ENCODE measurements around the gene FHOD3.

FHOD3 gene

DNA sequence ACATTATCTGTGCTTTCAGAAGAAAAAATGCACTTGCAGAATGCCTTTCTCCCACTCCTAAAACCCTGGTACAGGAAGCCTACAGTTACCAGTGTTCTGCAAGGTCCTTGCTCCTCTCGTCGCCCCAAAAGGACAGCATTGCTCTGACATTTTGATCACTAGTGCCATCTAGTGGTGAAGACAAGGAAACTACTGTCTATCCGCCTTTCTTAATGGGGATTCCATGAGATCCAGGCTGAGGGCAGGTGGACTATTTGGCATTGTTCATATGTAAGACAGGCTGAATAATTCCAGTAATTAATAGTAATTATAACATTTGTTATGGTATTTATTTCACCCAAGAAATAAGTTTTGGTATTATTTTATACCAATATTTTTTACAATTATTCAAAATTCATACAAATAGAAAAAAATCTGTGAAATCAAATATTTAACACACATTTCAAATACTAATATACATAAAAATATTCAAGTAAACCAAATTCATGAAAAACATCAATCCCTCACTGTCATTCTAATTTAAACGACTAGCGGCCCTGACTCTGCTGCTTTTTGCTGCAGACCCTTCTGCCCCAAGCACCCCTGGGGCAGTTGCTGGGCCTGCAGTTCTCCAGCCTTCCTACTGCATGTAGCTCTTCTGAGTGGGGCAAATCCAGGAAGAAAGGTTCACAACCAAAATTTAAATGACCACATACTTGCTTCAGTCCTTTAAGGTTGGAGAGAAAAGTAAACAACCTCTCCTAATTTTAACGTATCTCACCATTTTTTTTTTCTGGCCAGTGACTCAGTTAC is 512.3 kb downstream of the FHOD3 start:
- TF ChIP-seq, protein P1, sequence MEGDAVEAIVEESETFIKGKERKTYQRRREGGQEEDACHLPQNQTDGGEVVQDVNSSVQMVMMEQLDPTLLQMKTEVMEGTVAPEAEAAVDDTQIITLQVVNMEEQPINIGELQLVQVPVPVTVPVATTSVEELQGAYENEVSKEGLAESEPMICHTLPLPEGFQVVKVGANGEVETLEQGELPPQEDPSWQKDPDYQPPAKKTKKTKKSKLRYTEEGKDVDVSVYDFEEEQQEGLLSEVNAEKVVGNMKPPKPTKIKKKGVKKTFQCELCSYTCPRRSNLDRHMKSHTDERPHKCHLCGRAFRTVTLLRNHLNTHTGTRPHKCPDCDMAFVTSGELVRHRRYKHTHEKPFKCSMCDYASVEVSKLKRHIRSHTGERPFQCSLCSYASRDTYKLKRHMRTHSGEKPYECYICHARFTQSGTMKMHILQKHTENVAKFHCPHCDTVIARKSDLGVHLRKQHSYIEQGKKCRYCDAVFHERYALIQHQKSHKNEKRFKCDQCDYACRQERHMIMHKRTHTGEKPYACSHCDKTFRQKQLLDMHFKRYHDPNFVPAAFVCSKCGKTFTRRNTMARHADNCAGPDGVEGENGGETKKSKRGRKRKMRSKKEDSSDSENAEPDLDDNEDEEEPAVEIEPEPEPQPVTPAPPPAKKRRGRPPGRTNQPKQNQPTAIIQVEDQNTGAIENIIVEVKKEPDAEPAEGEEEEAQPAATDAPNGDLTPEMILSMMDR (IDR thresholded peaks at IDR 0.05) = peak; percentile 70
- H3K27ac Mint-ChIP-seq = no peak overlapping the region
- H3K4me3 Mint-ChIP-seq = no peak overlapping the region
- peak; percentile 32 for DNase-seq
- H3K36me3 Mint-ChIP-seq (ENCODE audit: low read depth) = peaks cover 59% of the 10 kb centered on the region
- H3K9me3 Mint-ChIP-seq = no peaks in the 10 kb centered on the region
- peaks cover 26% of the 10 kb centered on the region for H3K4me1 Mint-ChIP-seq
- no peaks in the 10 kb centered on the region for H3K27me3 Mint-ChIP-seq (ENCODE audit: low read depth, poor library complexity)

DNA sequence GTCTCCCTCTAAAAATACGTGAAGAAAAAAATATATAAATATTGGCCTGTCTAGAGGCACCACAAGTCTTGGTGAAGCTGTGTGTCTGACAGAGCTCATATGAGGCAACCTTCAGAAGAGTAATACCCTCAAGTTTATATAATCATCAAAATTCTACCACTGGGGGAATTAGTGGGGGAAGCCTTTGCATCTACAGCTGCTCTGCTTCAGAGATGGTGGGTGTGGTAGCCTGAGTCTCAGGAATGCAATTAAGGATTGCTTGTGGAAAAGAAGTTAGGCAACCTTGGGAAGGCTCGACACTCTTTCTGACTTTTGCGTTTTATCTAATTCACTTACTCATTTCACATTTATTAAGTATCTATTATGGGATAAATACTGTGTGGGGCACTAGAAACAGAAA is 513.9 kb downstream of the FHOD3 start:
- H3K27ac Mint-ChIP-seq = no peak overlapping the region
- H3K4me1 Mint-ChIP-seq = peaks cover 34% of the 10 kb centered on the region
- no peaks in the 10 kb centered on the region for H3K9me3 Mint-ChIP-seq
- H3K27me3 Mint-ChIP-seq (ENCODE audit: low read depth, poor library complexity) = no peaks in the 10 kb centered on the region
- H3K36me3 Mint-ChIP-seq (ENCODE audit: low read depth) = peaks cover 52% of the 10 kb centered on the region
- H3K4me3 Mint-ChIP-seq = no peak overlapping the region
- no peak for DNase-seq
- TF ChIP-seq, protein P1 (IDR thresholded peaks at IDR 0.05) = no peak

DNA sequence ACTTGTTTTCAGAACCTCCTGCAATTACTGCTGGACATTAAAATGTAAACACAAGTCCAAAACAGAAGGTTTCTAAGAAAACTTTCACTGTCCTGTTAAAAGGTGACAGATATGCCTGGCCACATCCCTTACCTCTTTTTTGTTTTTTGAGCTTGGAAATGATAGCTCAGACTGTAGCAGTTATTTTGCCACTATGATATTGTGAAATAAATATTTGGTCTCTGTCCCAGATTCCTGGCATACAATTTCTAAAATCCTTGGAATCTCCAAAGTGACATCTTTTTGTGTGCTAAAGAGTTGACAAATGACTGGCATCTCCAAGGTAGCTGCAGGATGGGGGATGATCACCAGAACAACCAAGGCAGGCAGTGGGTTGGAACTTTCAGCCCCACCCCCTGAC is 514.4 kb downstream of the FHOD3 start:
- H3K27me3 Mint-ChIP-seq (ENCODE audit: low read depth, poor library complexity) = no peaks in the 10 kb centered on the region
- peak overlapping the region; percentile 48 for H3K27ac Mint-ChIP-seq
- DNase-seq = no peak
- H3K36me3 Mint-ChIP-seq (ENCODE audit: low read depth) = peaks cover 54% of the 10 kb centered on the region
- H3K4me1 Mint-ChIP-seq = peaks cover 34% of the 10 kb centered on the region
- no peak overlapping the region for H3K4me3 Mint-ChIP-seq
- no peaks in the 10 kb centered on the region for H3K9me3 Mint-ChIP-seq
- TF ChIP-seq, protein P1 (IDR thresholded peaks at IDR 0.05) = no peak

DNA sequence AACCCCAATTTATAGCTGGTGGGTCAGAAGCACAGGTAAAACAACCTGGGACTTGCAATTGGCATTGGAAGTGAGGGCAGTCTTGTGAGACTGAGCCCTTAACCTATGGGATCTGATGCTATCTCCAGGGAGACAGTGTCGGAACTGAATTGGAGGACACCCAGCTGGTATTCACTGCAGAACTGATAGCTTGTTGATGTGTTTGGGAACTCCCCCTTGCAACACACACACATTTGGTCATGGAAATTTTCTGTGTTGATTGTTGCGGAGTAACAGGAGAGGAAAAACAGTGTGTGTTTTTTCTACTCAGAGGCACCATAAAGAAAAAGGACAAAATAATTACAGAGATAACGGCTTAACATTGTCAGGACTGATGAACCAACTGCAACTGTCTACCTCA is 515.2 kb downstream of the FHOD3 start:
- Mint-ChIP-seq H3K4me1 (peaks cover 34% of the 10 kb centered on the region), H3K27ac (peak overlapping the region; percentile 48), H3K4me3 (no peak overlapping the region), H3K9me3 (no peaks in the 10 kb centered on the region), H3K36me3 (ENCODE audit: low read depth) (peaks cover 49% of the 10 kb centered on the region), H3K27me3 (ENCODE audit: low read depth, poor library complexity) (no peaks in the 10 kb centered on the region)
- TF ChIP-seq, protein P1 (IDR thresholded peaks at IDR 0.05) = no peak
- DNase-seq = no peak

DNA sequence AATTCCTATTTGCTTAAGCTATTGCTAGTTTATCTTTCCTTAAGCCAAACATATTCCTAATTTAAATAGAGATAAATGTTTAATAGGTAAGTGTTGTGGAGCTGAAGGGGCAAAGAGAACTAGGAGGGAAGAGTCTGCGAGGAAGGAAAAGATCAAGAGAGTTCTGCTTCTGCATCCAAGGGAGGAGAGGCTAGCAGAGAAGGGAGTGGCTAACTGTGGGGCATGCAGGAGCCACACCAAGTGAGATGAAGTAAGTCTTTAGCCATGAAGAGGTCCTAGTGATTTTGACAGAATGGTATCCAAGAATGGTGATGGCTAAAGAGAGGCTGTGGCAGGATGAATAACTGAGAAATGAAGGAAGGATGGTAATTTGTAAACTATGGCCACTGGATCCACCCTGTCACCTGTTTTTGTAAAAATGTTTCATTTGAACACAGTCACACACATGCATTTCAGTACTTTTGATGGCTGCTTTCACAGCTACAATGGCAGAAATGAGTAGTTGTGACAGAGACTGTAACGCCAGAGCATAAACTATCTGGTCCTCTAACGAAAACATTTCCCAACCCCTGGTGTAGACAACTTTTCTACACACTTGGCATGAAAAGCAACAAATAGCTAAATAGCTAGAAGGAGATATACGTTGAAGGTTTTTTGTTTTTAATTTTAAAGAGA is 515.7 kb downstream of the FHOD3 start:
- TF ChIP-seq, protein P1 (IDR thresholded peaks at IDR 0.05) = no peak
- no peak overlapping the region for H3K4me3 Mint-ChIP-seq
- no peak for DNase-seq
- H3K9me3 Mint-ChIP-seq = no peaks in the 10 kb centered on the region
- peaks cover 34% of the 10 kb centered on the region for H3K4me1 Mint-ChIP-seq
- H3K27ac Mint-ChIP-seq = peak overlapping the region; percentile 8
- H3K27me3 Mint-ChIP-seq (ENCODE audit: low read depth, poor library complexity) = no peaks in the 10 kb centered on the region
- H3K36me3 Mint-ChIP-seq (ENCODE audit: low read depth) = peaks cover 49% of the 10 kb centered on the region

All from nephron progenitor cell (in vitro differentiated cells).